ENCODE data around the gene TMEM154. TPM values are rescaled to one million over a fixed set of nuclear protein-coding genes. Genes with fewer than 3 reads are reported as not detected.

Gene TMEM154
- total RNA-seq, 4 donors from 2014 or later, result 0.44 to 1.8 (median 1.1) TPM

DNA sequence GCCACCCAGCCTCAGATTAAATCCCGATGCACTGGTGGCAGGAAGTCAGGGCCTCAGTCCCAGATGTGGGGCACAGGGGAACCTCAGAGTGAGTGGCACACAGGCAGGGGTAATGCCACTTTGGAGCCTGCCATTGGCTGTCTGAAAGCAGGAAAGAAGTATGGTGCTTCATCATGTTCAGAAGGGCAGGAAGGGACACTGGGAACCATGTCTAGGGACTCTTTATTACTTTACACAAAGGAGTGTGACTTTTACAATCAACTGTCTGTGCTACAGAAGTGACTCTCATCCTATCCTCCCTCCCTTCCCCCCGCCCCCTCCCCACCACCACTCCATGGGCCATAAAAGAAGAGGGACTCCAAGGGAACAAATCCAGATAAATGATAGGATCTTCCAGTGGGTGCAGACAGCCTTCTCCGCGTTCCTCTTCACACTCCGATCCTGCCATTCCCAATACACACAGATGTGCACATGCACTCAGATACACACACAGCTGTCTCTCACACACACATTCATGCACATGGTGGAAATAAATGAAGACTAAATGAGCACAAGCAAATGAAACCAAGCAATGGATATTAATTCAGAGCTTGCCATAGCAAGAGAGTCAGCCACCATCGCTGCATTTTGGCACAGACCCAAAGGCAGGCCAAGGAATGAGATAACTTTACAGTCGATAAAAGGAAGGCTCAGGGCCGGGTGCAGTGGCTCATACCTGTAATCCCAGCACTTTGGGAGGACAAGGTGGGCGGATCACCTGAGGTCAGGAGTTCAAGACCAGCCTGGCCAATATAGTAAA lies 2.5 kb upstream of the TMEM154 start:
- WGBS, 2 donors, result 70 to 72% methylated on average over 8 to 9 of the region's 9 CpGs

DNA sequence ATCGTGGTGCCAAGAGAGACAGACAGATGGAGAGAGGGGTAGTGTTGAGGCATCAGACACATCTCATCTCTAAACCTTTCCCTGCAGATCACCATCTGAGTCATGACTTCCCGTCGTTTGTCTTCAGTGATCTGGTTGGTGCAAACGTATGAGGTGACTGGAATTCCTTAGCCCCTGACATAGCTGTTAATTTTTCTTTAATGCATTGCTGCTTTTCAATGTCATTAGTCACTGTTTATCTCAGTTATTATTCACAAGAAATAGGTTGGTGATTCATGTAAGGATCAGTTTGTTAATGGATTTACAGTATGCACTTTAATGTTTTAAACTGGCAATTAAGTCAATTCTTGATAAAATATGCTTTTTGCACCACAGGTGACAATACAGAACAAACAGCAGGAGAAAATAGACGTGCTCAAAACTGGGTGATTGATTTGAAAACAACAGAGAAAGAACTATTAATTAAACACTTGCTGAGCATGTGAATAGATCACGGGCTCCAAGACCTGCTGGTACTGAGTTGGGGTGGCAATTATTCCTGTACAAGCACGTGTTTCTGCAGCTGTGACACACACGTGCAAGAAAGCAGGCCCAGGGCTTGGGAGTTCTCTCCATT lies 1.3 kb upstream of the TMEM154 start:
- Histone ChIP-seq H3K9me3 (no peaks in the 10 kb centered on the region), H3K27me3 (no peaks in the 10 kb centered on the region), H3K27ac (no peak overlapping the region), H3K4me1 (peaks cover 0 to 16% (median 9%) of the 10 kb centered on the region in 4 donors), H3K4me3 (no peak overlapping the region), H3K36me3 (no peaks in the 10 kb centered on the region)
- WGBS, 2 donors, result 75 to 79% methylated on average over 8 of the region's 8 CpGs
- no peak for DNase-seq (ENCODE audit: low spot score in 2 of 2)
- TF ChIP-seq POLR2A (IDR thresholded peaks at IDR 0.05) (no peak), EP300 (IDR thresholded peaks at IDR 0.05) (no peak)
- TF ChIP-seq, protein P1, sequence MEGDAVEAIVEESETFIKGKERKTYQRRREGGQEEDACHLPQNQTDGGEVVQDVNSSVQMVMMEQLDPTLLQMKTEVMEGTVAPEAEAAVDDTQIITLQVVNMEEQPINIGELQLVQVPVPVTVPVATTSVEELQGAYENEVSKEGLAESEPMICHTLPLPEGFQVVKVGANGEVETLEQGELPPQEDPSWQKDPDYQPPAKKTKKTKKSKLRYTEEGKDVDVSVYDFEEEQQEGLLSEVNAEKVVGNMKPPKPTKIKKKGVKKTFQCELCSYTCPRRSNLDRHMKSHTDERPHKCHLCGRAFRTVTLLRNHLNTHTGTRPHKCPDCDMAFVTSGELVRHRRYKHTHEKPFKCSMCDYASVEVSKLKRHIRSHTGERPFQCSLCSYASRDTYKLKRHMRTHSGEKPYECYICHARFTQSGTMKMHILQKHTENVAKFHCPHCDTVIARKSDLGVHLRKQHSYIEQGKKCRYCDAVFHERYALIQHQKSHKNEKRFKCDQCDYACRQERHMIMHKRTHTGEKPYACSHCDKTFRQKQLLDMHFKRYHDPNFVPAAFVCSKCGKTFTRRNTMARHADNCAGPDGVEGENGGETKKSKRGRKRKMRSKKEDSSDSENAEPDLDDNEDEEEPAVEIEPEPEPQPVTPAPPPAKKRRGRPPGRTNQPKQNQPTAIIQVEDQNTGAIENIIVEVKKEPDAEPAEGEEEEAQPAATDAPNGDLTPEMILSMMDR (IDR thresholded peaks at IDR 0.05), result no peak

More for the DNA sequence above, 2.5 kb upstream of the TMEM154 start:
- Histone ChIP-seq H3K36me3 (no peaks in the 10 kb centered on the region), H3K4me1 (peaks cover 0 to 16% (median 9%) of the 10 kb centered on the region in 4 donors), H3K4me3 (no peak overlapping the region), H3K9me3 (no peaks in the 10 kb centered on the region), H3K27me3 (no peaks in the 10 kb centered on the region), H3K27ac (no peak overlapping the region)
- no peak for DNase-seq (ENCODE audit: low spot score in 2 of 2)
- no peak for TF ChIP-seq POLR2A (IDR thresholded peaks at IDR 0.05)
- no peak for TF ChIP-seq EP300 (IDR thresholded peaks at IDR 0.05)
- TF ChIP-seq, protein P1 (IDR thresholded peaks at IDR 0.05), result no peak

DNA sequence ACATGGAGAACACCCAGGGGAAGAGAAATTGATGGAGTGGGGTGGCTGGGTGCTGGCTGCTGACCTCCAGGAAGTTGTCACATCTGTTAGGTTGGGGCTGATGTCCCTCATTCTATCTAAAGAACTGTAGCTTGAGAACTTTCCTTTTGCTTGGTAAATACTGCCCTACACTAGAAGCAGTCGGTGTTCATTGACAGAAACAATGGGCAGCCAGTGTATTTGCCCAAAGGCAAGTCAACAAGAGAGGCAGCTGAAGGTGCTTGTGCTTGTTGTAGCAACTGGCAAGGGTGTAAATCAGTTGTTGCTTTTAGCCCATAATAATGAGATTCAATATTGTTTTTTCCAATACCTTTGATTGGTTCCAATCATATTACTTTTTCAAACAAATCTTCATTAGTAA lies 956 bp downstream of the TMEM154 start:
- Histone ChIP-seq H3K4me3 (peak overlapping the region in 2 of 4 donors; percentile 46 to 57), H3K27me3 (no peaks in the 10 kb centered on the region), H3K4me1 (peaks cover 0 to 16% (median 9%) of the 10 kb centered on the region in 4 donors), H3K27ac (no peak overlapping the region), H3K9me3 (no peaks in the 10 kb centered on the region), H3K36me3 (no peaks in the 10 kb centered on the region)
- 38 to 53% methylated on average over 1 of the region's 1 CpG for WGBS, 2 donors
- TF ChIP-seq POLR2A (IDR thresholded peaks at IDR 0.05) (no peak), EP300 (IDR thresholded peaks at IDR 0.05) (no peak)
- TF ChIP-seq, protein P1 (IDR thresholded peaks at IDR 0.05), result no peak
- no peak for DNase-seq (ENCODE audit: low spot score in 2 of 2)

DNA sequence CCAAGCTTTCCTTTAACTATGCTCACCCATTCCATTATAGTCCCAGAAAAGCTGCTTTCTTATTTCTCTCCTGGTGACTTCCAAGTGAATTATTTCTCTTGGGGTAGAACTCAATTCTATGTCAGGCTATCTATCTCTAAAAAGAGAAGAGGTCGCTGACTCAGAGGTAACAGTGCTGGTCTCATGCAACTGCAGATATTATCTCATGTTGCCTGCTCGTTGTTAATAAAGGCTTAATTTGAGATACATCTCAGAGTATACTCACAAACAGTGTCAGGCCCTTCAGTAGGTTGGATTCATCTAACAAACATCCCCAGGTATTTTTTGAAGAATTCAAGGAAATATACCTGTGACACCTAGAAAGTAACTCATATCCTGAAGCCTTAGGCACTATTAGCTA lies 2.7 kb downstream of the TMEM154 start:
- TF ChIP-seq EP300 (IDR thresholded peaks at IDR 0.05), result no peak
- TF ChIP-seq, protein P1 (IDR thresholded peaks at IDR 0.05), result no peak
- TF ChIP-seq POLR2A (IDR thresholded peaks at IDR 0.05), result no peak
- Histone ChIP-seq H3K4me1 (peaks cover 0 to 16% (median 9%) of the 10 kb centered on the region in 4 donors), H3K27ac (no peak overlapping the region), H3K27me3 (no peaks in the 10 kb centered on the region), H3K4me3 (no peak overlapping the region), H3K36me3 (no peaks in the 10 kb centered on the region), H3K9me3 (no peaks in the 10 kb centered on the region)
- no peak for DNase-seq (ENCODE audit: low spot score in 2 of 2)
- WGBS, 2 donors, result 82 to 92% methylated on average over 2 of the region's 2 CpGs

Data from tibial nerve (tissue), 4 donors.